Endothelial cell of umbilical vein (primary cell): ENCODE measurements around the gene CAMK2G. TPM values are rescaled to one million over a fixed set of nuclear protein-coding genes. Genes with fewer than 3 reads are reported as not detected.
"Not testable (repeated sequence)": the region's sequence is repeated elsewhere in the genome, so short reads cannot be mapped to it uniquely, and the experiment has no call there.

Experiments used
- BruUV-seq: library from RNA; stranded (reverse); fragments of 400-500 nt; replicated peaks from 2 replicates; lab custom pipeline; 2021; lab: Mats Ljungman, UMichigan
- CTCF ChIA-PET: fragments of 300-600, 350-600 bp; sonication (Branson Sonifier 250); formaldehyde crosslinking; loops from one replicate; lab custom pipeline; 2021; ENCODE audit warnings: antibody characterized with exemption, inconsistent platforms; lab: Charles Lee
- POLR2A ChIA-PET: fragments of 300-600, 350-600 bp; sonication (Branson Sonifier 250); formaldehyde crosslinking; loops from one replicate; lab custom pipeline; 2021; ENCODE audit warnings: antibody characterized with exemption, inconsistent platforms; lab: Charles Lee
- DNase-seq: peaks from one replicate; pipeline ENCODE4 v3.0.0-alpha.2; 2011; ENCODE audit warnings: low read depth, low spot score
- FAIRE-seq: peaks from 2 replicates; lab custom pipeline; 2011; peaks lifted over from hg19 to GRCh38; lab: Jason Lieb, UNC
- H2AFZ ChIP-seq: 2 replicates; pipeline ENCODE4 v1.6.0; 2012; ENCODE audit warnings: low read depth, low read length, control low read depth, inconsistent platforms
- H3K27ac ChIP-seq: 2 replicates; pipeline ENCODE4 v1.5.1; 2011; ENCODE audit warnings: low read depth, mild to moderate bottlenecking, control low read depth, low read length, moderate library complexity; ENCODE audit not compliant: insufficient read depth
- H3K27me3 ChIP-seq, 2 experiments: 2 replicates each; pipeline versions ENCODE4 v1.6.0 to v1.6.1; 2011; ENCODE audit warnings: low read length in 2 of 2, mixed read lengths in 1 of 2; ENCODE audit not compliant: control insufficient read depth in 2 of 2, insufficient read depth in 2 of 2
- H3K36me3 ChIP-seq, 2 experiments: 2 replicates in 1 of 2; 3 replicates in 1 of 2; pipeline ENCODE4 v1.5.1; 2011; ENCODE audit warnings: low read length in 2 of 2, mild to moderate bottlenecking in 1 of 2, moderate library complexity in 1 of 2; ENCODE audit not compliant: control insufficient read depth in 2 of 2, insufficient read depth in 2 of 2; ENCODE audit errors: extremely low read depth in 1 of 2
- H3K4me1 ChIP-seq: 3 replicates; pipeline ENCODE4 v1.5.1; 2011; ENCODE audit warnings: mild to moderate bottlenecking, low read length; ENCODE audit not compliant: control insufficient read depth, insufficient read depth; ENCODE audit errors: extremely low read depth
- H3K4me2 ChIP-seq: 2 replicates; pipeline ENCODE4 v1.6.1; 2011; ENCODE audit warnings: low read length, control low read depth, mixed read lengths; ENCODE audit not compliant: insufficient read depth
- H3K4me3 ChIP-seq, 3 experiments: fragments of 200-600 bp in 1 of 3; sonication (generic), shearing (Covaris generic) in 1 of 3; replicated peaks in 1 of 3; 2 replicates each; pipeline ENCODE4 v1.5.1; 2011 to 2016; ENCODE audit warnings: control low read depth in 3 of 3, low read length in 3 of 3, mild to moderate bottlenecking in 2 of 3, inconsistent platforms in 1 of 3, low read depth in 1 of 3, moderate library complexity in 1 of 3; ENCODE audit not compliant: insufficient read depth in 1 of 3
- H3K79me2 ChIP-seq: 2 replicates; pipeline ENCODE4 v1.6.0; 2012; ENCODE audit warnings: low read length, inconsistent platforms; ENCODE audit not compliant: control insufficient read depth, insufficient read depth
- H3K9ac ChIP-seq: replicated peaks from 2 replicates; pipeline ENCODE3; 2011; ENCODE audit warnings: low read length, control low read depth; ENCODE audit not compliant: insufficient read depth; ENCODE audit errors: extremely low read depth
- H3K9me1 ChIP-seq: replicated peaks from 3 replicates; pipeline ENCODE4 v1.6.0; 2011; ENCODE audit warnings: mild to moderate bottlenecking, low read length; ENCODE audit not compliant: control insufficient read depth, insufficient read depth; ENCODE audit errors: extremely low read depth
- H3K9me3 ChIP-seq: replicated peaks from 2 replicates; pipeline ENCODE4 v1.5.1; 2012; ENCODE audit warnings: low read length, inconsistent platforms; ENCODE audit not compliant: control insufficient read depth, insufficient read depth
- H4K20me1 ChIP-seq: replicated peaks from 2 replicates; pipeline ENCODE3; 2011; ENCODE audit warnings: mild to moderate bottlenecking, low read length; ENCODE audit not compliant: control insufficient read depth, insufficient read depth; ENCODE audit errors: extremely low read depth
- EZH2 ChIP-seq: IDR thresholded peaks from 2 replicates; pipeline ENCODE4 v1.6.1; 2012; ENCODE audit warnings: borderline replicate concordance, low read depth, mild to moderate bottlenecking, moderate library complexity, low read length, inconsistent platforms; ENCODE audit not compliant: severe bottlenecking
- FOS ChIP-seq: IDR thresholded peaks from 2 replicates; pipeline ENCODE4 v1.6.1; 2011; ENCODE audit warnings: mild to moderate bottlenecking, low read length, moderate library complexity, borderline replicate concordance; ENCODE audit not compliant: insufficient read depth
- JUN ChIP-seq: IDR thresholded peaks from 2 replicates; pipeline ENCODE4 v1.6.1; 2011; ENCODE audit warnings: borderline replicate concordance, low read depth; ENCODE audit not compliant: insufficient read length, insufficient read depth
- MYC ChIP-seq: IDR thresholded peaks from one replicate; pipeline ENCODE4 v1.6.1; 2011; ENCODE audit warnings: mild to moderate bottlenecking, low read depth, low read length
- POLR2A ChIP-seq: IDR thresholded peaks from 2 replicates; pipeline ENCODE4 v1.6.1; 2012; ENCODE audit warnings: low read depth, mild to moderate bottlenecking, control low read depth, low read length
- POLR2AphosphoS5 ChIP-seq: IDR thresholded peaks from 2 replicates; pipeline ENCODE4 v1.6.1; 2012; ENCODE audit warnings: low read depth, mild to moderate bottlenecking, control low read depth, low read length, moderate library complexity; ENCODE audit not compliant: insufficient read depth
- dilution Hi-C: fragments of 300-500 bp; cut with MboI; formaldehyde crosslinking; loops from one replicate; pipeline ENCODE4 v1.15.0; 2019; ENCODE audit warnings: low sequenced_read_pairs; ENCODE audit not compliant: extremely low pct_ligation_motif_present
- intact Hi-C: fragments of 100-400 bp; cut with micrococcal nuclease; formaldehyde crosslinking; loops from one replicate; pipeline ENCODE4 v1.10.0; 2022
- polyA plus RNA-seq, 4 experiments: library from polyadenylated mRNA; depleted of rRNA in 3 of 4; stranded (reverse) in 3 of 4; unstranded in 1 of 4; fragments of >200 nt; gene quantifications; 2 replicates each; pipeline versions ENCODE4 v1.2.1 to v1.2.3, GENCODE V29; 2011 to 2012; ENCODE audit warnings: missing spikeins in 1 of 4
- total RNA-seq: library from RNA; stranded (reverse); gene quantifications from 2 replicates; pipeline ENCODE4 v1.2.3, GENCODE V29; 2021
- TF ChIP-seq, protein P1 (sequence below), 2 donors: IDR thresholded peaks; 1 replicate in 1 of 2; 2 replicates in 1 of 2; pipeline ENCODE4 v1.5.1; 2011; ENCODE audit warnings: low read length in 2 of 2, mild to moderate bottlenecking in 2 of 2, moderate library complexity in 2 of 2, control low read depth in 1 of 2, inconsistent platforms in 1 of 2, low read depth in 1 of 2; ENCODE audit not compliant: insufficient read depth in 1 of 2; ENCODE audit errors: extremely low read depth in 1 of 2

CAMK2G gene
- total and polyA plus RNA-seq, 2 donors (not counting 3 experiments of a cell fraction or from before 2014, with no cell fraction given), result 27.2 to 33.6 TPM

DNA sequence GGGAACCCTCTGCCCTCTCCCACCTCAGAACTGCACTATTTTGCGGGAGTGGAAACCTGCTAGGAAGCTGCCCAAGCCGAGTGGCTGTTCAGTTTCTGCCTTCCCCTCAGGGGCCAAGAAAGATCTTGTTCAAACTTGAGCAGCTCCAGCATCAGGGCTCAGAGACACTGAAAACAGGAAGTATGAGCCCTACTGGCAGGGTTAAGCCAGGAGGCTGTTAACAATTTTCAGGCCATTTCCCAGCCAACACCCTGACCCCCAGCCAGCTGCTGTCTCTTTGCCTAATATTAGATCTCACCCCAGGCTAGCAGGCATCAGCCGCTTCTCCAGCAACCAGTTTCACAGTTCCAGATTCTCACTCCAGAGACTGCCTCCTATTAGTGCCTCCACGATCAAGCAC is 45.7 kb upstream of the CAMK2G start:
- Histone ChIP-seq H3K4me2 (no peak overlapping the region), H3K9me1 (no peaks in the 10 kb centered on the region), H3K4me1 (no peaks in the 10 kb centered on the region), H3K27ac (no peak overlapping the region), H3K4me3 (no peak overlapping the region), H3K9ac (no peak overlapping the region), H2AFZ (peak overlapping the region; percentile 2), H3K27me3 (no peaks in the 10 kb centered on the region), H4K20me1 (no peaks in the 10 kb centered on the region), H3K79me2 (no peaks in the 10 kb centered on the region), H3K9me3 (no peaks in the 10 kb centered on the region), H3K36me3 (peaks cover 6 to 8% of the 10 kb centered on the region in 2 experiments)
- intact Hi-C loops, result no loop called here
- no peak for FAIRE-seq
- ChIA-PET CTCF (interaction anchor here (1.0 to 8.3 kb wide), 5 partner anchors 8 to 33 kb away, joined by 3 to 43 read pairs (median 3); partner anchors contain the start of gene PLAU), POLR2A (no interaction called here)
- TF ChIP-seq POLR2AphosphoS5 (no peak), JUN (no peak), POLR2A (no peak), FOS (no peak), MYC (no peak), EZH2 (no peak)
- TF ChIP-seq, protein P1, sequence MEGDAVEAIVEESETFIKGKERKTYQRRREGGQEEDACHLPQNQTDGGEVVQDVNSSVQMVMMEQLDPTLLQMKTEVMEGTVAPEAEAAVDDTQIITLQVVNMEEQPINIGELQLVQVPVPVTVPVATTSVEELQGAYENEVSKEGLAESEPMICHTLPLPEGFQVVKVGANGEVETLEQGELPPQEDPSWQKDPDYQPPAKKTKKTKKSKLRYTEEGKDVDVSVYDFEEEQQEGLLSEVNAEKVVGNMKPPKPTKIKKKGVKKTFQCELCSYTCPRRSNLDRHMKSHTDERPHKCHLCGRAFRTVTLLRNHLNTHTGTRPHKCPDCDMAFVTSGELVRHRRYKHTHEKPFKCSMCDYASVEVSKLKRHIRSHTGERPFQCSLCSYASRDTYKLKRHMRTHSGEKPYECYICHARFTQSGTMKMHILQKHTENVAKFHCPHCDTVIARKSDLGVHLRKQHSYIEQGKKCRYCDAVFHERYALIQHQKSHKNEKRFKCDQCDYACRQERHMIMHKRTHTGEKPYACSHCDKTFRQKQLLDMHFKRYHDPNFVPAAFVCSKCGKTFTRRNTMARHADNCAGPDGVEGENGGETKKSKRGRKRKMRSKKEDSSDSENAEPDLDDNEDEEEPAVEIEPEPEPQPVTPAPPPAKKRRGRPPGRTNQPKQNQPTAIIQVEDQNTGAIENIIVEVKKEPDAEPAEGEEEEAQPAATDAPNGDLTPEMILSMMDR (IDR thresholded peaks at IDR 0.05; ENCODE audit: extremely low read depth in 1 of 2, insufficient read depth in 1 of 2, low read depth in 1 of 2, low read length in 2 of 2), result no peak
- no TSS peak for BruUV-seq
- DNase-seq, result no peak
- dilution Hi-C loops, result no loop called here

DNA sequence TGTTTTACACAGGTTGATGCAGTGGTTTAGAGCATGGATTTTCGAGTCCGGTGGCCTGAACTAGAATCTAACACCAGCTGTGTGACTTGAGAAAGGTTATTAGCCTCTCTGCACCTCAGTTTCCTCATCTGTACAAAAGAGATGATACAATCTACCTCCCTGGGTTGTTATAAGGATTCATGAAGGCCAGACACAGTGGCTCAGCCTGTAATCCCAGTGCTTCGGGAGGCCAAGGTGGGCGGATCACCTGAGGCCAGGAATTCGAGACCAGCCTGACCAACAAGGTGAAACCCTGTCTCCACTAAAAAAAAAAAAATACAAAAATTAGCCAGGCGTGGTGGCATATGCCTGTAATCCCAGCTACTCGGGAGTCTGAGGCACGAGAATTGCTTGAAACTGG is 45.1 kb upstream of the CAMK2G start:
- intact Hi-C loops, H3K4me1 ChIP-seq, POLR2A ChIA-PET, FAIRE-seq, H3K79me2 ChIP-seq, H3K27ac ChIP-seq, dilution Hi-C loops, H3K9ac ChIP-seq, H3K27me3 ChIP-seq, BruUV-seq, H2AFZ ChIP-seq, H4K20me1 ChIP-seq, H3K4me2 ChIP-seq, H3K9me1 ChIP-seq, H3K36me3 ChIP-seq, H3K4me3 ChIP-seq, DNase-seq, H3K9me3 ChIP-seq: not testable (repeated sequence)
- CTCF ChIA-PET, result interaction anchor here (1.0 to 8.3 kb wide), 3 partner anchors 9 to 33 kb away, joined by 3 to 43 read pairs (median 3); no protein-coding TSS in a partner anchor
